ENCODE measurements around the gene THSD4. TPM values are rescaled to one million over a fixed set of nuclear protein-coding genes. Genes with fewer than 3 reads are reported as not detected.
A peak's percentile ranks its signal among the peaks of the same experiment; 100 is the strongest.

THSD4 gene
- total and polyA plus RNA-seq, 2 of the 8 experiments (the other 6 are each of a cell fraction or from before 2014, with no cell fraction given) = 2.5 to 6.2 TPM

GRCh38 chr15:71331173-71331572, 215.9 kb downstream of the THSD4 start:
- no peaks in the 10 kb centered on the region for H4K20me1 ChIP-seq (replicated peaks in 1 of 2; ENCODE audit: control insufficient read depth in 1 of 2, insufficient read depth in 2 of 2, low read length in 2 of 2)
- H2AFZ ChIP-seq (ENCODE audit: low read length) = no peak overlapping the region
- H3K14ac ChIP-seq (ENCODE audit: insufficient read length) = no peak overlapping the region
- H4K5ac ChIP-seq (ENCODE audit: insufficient read length, low read depth, low read length) = no peak overlapping the region
- H3K79me1 ChIP-seq (ENCODE audit: low read depth, low read length) = no peaks in the 10 kb centered on the region
- no peak overlapping the region for H2BK12ac ChIP-seq (ENCODE audit: low read depth, low read length)
- H3K4me3 ChIP-seq (ENCODE audit: extremely low read depth in 1 of 4, insufficient read depth in 2 of 4, low read depth in 3 of 4, low read length in 4 of 4) = no peak overlapping the region
- H3K23me2 ChIP-seq (ENCODE audit: low read depth, low read length) = no peaks in the 10 kb centered on the region
- H3K56ac ChIP-seq (replicated peaks; ENCODE audit: insufficient read length, low read depth, low read length) = no peak overlapping the region
- H2BK20ac ChIP-seq (ENCODE audit: low read length) = no peak overlapping the region
- H4K8ac ChIP-seq (ENCODE audit: extremely low read depth, insufficient read depth, low read length) = no peak overlapping the region
- H4K91ac ChIP-seq (replicated peaks; ENCODE audit: insufficient read length, low read length) = no peak overlapping the region
- H3K27ac ChIP-seq (ENCODE audit: low read depth, low read length) = no peak overlapping the region
- DNase-seq (ENCODE audit: low read depth in 1 of 2, low spot score in 2 of 2) (no peak), FAIRE-seq (no peak)
- H2BK5ac ChIP-seq (ENCODE audit: low read depth, low read length) = no peak overlapping the region
- H3K9me3 ChIP-seq (ENCODE audit: insufficient read depth in 2 of 2, low read depth in 1 of 2, low read length in 1 of 2) = no peaks in the 10 kb centered on the region
- no peak overlapping the region for H2BK120ac ChIP-seq (replicated peaks; ENCODE audit: low read depth, low read length)
- H3K23ac ChIP-seq (ENCODE audit: insufficient read length) = no peak overlapping the region
- no peak overlapping the region for H3K4me2 ChIP-seq (ENCODE audit: insufficient read depth in 1 of 2, low read depth in 2 of 2, low read length in 2 of 2)
- no peaks in the 10 kb centered on the region for H3K79me2 ChIP-seq (ENCODE audit: control insufficient read depth in 1 of 2, insufficient read depth in 2 of 2, low read length in 2 of 2)
- no peaks in the 10 kb centered on the region for H3K27me3 ChIP-seq (replicated peaks in 1 of 4; ENCODE audit: control insufficient read depth in 3 of 4, extremely low read depth in 1 of 4, insufficient read depth in 3 of 4, low read length in 3 of 4)
- peaks cover 0 to 4% (median 1%) of the 10 kb centered on the region in 4 experiments; a peak in 4 of 7 replicates for H3K4me1 ChIP-seq (replicated peaks in 1 of 4; ENCODE audit: control insufficient read depth in 3 of 4, insufficient read depth in 4 of 4, low read length in 3 of 4)
- no peak overlapping the region; the same call in 1 of the 2 replicates for H2AK5ac ChIP-seq (ENCODE audit: low read depth, low read length)
- 95% methylated on average over 4 of the region's 4 CpGs; no CpG with 5 or more reads in 1 of the 2 experiments for WGBS, 2 experiments (ENCODE audit: extremely low coverage in 1 of 2, insufficient coverage in 1 of 2, insufficient read length in 1 of 2, insufficient replicate concordance in 2 of 2, low coverage in 1 of 2, low lambda C conversion rate in 2 of 2, missing lambda C conversion rate in 1 of 2)
- H2BK15ac ChIP-seq (ENCODE audit: low read length) = 0 out of 2 replicates have a peak overlapping the region, but pooled peaks have one; percentile 19
- H3K36me3 ChIP-seq (ENCODE audit: control insufficient read depth in 2 of 4, insufficient read depth in 4 of 4, low read length in 3 of 4) = no peaks in the 10 kb centered on the region
- no peak overlapping the region for H3K9ac ChIP-seq (replicated peaks in 1 of 4; ENCODE audit: extremely low read depth in 1 of 4, low read depth in 3 of 4, low read length in 3 of 4)
- CTCF ChIA-PET (ENCODE audit: partially characterized antibody) = interaction anchor here (1.1 to 1.2 kb wide), 2 partner anchors 11 to 506 kb away, joined by 6 to 7 read pairs; no protein-coding TSS in a partner anchor
- H3K4ac ChIP-seq (replicated peaks; ENCODE audit: insufficient read length, low read depth, low read length) = no peak overlapping the region
- POLR2A ChIA-PET (ENCODE audit: partially characterized antibody) = interaction anchor here (1.4 kb wide), 1 partner anchor 13 kb away, joined by 3 read pairs; no protein-coding TSS in a partner anchor
- H3K18ac ChIP-seq (ENCODE audit: extremely low read depth, low read length) = no peak overlapping the region
- TF ChIP-seq CHD1 (IDR thresholded peaks at IDR 0.05; ENCODE audit: low read depth, low read length) (no peak), ASH2L (IDR thresholded peaks at IDR 0.05; ENCODE audit: low read length) (no peak), CBX5 (IDR thresholded peaks at IDR 0.05; ENCODE audit: low read depth, low read length) (no peak), EZH2 (IDR thresholded peaks at IDR 0.05; ENCODE audit: low read depth, low read length, severe bottlenecking) (no peak), CTBP2 (IDR thresholded peaks at IDR 0.05; ENCODE audit: borderline replicate concordance, insufficient read depth, insufficient read length, low read length) (no peak), PHF8 (conservative IDR thresholded peaks at IDR 0.05; ENCODE audit: low read depth, low read length) (no peak), RAD21 (IDR thresholded peaks at IDR 0.05 in 1 of 2, conservative IDR thresholded peaks at IDR 0.05 in 1 of 2; ENCODE audit: low read depth in 2 of 2, low read length in 2 of 2) (no peak), KDM4A (IDR thresholded peaks at IDR 0.05; ENCODE audit: low read depth, low read length, severe bottlenecking) (no peak), NANOG (IDR thresholded peaks at IDR 0.05; ENCODE audit: insufficient read depth, low read depth, low read length, poor library complexity, severe bottlenecking) (no peak), HDAC6 (IDR thresholded peaks at IDR 0.05; ENCODE audit: low read depth, low read length) (no peak), RBBP5 (IDR thresholded peaks at IDR 0.05; ENCODE audit: borderline replicate concordance, low read depth, low read length) (no peak), POU5F1 (IDR thresholded peaks at IDR 0.05; ENCODE audit: low read depth, low read length) (no peak), SIN3A (conservative IDR thresholded peaks at IDR 0.05 in 1 of 2, IDR thresholded peaks at IDR 0.05 in 1 of 2; ENCODE audit: low read depth in 1 of 2, low read length in 2 of 2) (no peak)

Measured in H1 (cell line).